IPS-18c (cell line): ENCODE measurements around the gene CHCHD6.

Experiments
- H3K4me3 ChIP-seq: 2 replicates; pipeline ENCODE4 v1.7.0; 2013; ENCODE audit warnings: low read depth, mild to moderate bottlenecking, low read length, moderate library complexity; ENCODE audit not compliant: insufficient read depth
- H3K9me3 ChIP-seq: one replicate; pipeline ENCODE4 v1.6.1; 2013; ENCODE audit warnings: mild to moderate bottlenecking, low read length, moderate library complexity; ENCODE audit not compliant: control insufficient read depth, insufficient read depth

The CHCHD6 gene

DNA sequence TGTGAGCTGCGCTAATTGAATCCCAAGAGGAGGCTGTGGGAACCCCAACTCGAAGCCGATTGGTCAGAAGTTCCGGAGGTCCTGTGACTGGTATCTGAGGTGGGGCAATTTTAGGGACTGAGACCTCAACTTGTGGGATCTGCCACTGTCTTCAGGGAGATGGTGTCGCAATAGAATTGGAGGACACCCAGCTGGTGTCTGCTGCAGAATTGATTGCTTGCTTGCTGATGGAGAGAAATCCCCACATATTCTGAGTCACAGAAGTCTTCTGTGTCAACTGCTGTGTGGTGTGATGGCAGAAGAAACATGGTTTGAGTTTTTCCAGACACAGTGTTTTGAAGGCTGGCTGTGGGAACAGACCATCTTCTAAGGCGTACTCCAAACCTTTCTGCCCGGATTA lies 179.2 kb downstream of the CHCHD6 start:
- Histone ChIP-seq H3K4me3 (no peak overlapping the region), H3K9me3 (no peaks in the 10 kb centered on the region)

DNA sequence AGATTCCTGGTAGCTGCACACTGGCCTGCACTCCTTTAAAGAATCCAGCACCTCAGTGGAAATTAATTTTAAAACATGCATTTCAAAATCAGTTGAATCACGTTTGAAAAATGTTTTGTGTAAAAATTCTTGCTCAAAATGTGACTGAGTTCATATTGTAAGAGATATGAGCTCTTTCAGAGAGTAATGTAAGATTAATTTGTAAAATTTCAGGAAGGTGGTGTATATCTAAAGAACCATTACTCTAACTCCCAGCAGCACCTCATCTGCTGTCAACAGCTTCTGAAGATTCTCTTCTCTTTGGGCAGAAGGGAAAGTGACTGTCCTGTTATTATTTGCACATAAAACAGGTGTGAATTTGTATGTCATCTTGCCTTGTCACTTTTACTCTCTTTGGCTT lies 181.4 kb downstream of the CHCHD6 start:
- Histone ChIP-seq H3K4me3 (no peak overlapping the region), H3K9me3 (no peaks in the 10 kb centered on the region)

DNA sequence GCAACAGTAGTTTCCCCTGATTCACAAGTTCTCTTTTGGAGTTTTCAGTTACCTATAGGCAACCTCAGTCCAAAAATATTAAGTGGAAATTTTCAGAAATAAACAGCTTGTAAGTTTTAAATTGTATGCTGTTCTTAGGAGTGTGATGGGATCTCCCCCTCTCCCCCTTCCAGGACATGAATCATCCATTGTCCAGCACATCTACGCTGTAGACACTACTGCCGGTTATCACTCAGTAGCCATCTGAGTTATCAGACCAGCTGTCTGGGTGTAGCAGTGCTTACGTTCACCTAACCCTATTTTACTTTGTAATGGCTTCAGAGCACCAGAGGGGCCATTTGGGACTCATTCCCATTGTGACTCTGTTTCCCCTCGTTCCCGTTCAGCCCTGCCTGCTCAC lies 182.2 kb downstream of the CHCHD6 start:
- no peaks in the 10 kb centered on the region for H3K9me3 ChIP-seq
- H3K4me3 ChIP-seq: no peak overlapping the region

DNA sequence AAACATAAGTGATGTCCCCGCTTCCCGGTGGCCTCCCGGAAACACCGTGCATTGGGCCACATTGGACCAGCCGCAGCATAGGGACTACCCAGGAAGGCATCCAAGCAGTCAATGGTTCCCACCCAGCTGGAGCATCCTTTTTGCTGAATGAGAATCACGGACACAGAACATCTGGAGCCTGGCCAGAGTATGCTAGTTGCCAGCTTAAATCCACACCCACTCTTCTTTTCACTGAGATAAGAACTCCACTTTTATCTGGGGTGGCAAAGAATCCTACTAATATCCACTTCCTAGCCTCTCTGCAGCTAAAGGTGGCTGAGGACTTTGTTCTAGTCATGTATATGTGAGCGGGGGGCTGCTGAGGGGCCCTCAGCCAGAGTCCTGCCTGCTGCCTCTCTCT lies 183.6 kb downstream of the CHCHD6 start:
- H3K4me3 ChIP-seq: no peak overlapping the region

DNA sequence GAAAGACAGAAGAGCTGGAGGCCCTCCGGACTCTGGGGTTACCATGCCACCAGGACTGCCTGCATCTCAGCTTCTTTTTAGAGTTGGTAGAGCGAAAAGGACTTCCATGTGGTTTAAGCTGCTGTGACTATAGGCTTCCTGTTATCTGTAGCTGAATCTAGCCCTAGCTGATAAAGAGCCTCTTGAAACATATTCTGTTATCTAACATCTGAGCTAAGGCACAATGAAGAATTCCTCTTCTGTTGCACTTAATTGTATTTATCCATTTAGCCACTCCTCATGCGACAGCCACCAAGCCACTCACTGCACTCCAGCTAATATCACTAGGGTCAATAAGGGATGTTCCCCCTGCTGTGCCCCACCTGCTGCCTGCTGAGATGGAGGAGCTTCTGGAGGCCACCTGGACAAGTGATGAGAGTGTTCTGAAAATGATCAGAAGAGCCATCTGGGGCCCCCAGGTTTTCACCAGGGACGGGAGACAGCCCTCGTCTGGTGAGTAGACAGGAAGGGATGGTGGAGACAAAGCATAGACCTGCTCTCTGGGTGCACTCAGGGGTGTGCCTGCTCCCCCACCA lies 184.2 kb downstream of the CHCHD6 start:
- Histone ChIP-seq H3K9me3 (no peaks in the 10 kb centered on the region), H3K4me3 (no peak overlapping the region)

More for the DNA sequence above, 183.6 kb downstream of the CHCHD6 start:
- no peaks in the 10 kb centered on the region for H3K9me3 ChIP-seq

DNA sequence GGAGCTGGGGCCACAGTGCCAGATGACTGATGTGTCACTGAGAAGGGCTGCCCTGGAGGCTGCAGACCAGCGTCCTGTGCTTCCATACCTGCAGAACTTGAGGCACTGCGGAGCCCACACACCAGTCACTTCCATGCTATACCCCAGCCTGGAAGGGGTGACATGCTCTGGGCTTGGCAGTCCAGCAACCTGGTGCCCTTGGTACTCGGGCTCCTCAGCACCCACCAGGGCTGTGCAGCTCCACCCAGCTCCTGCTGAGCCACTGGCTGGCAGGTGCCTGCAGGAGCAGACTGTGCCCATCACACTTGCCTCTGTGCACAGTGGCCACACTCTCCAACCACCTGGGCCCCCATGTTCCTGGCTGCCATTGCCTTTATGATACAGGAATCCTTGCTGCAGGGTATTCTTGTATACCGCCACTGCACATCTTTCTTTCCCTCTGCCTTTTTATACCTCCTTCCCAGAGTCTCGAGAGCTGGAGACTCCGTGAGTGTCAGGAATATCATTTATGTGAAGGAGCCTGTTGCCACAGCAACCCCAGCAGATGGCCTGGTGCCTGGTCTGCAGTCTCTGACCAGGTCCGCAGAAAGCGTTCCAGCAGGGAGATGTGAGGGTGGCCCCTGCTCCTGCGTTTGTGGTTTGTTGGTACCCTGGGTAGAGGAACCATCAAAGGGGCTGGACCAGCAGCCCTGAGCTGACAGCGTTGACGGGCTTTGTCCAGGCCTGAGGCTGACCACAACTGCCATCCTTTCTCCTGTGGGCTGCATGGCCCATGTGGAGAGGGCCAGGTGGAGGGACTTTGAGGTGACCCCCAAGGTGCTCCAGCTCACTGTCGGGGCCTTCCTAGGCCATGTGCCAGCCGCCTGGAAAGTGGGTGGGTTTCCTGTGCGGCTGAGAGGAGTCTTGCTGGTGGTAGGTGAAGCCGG lies 185.5 kb downstream of the CHCHD6 start:
- H3K4me3 ChIP-seq: no peak overlapping the region
- H3K9me3 ChIP-seq: no peaks in the 10 kb centered on the region

DNA sequence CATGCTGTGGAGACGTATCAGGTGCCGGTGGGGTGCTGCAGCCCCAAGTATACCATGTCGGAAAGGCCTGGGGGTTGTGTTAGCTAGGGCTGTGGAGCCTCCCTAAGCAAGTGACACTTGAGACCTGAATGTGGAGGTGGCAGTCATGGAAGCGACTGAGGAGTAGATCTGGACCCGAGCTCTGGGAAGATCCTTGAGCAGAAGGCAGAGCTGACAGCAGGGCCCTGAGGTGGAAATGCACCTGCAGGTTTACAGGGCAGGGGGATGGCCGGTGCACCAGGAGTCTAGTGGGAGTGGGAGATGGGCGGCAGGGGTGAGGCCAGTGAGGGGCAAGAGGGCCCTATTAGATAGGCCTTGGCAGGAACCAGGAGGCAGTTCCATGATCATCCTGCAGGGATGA lies 187.1 kb downstream of the CHCHD6 start:
- Histone ChIP-seq H3K9me3 (no peaks in the 10 kb centered on the region), H3K4me3 (no peak overlapping the region)

DNA sequence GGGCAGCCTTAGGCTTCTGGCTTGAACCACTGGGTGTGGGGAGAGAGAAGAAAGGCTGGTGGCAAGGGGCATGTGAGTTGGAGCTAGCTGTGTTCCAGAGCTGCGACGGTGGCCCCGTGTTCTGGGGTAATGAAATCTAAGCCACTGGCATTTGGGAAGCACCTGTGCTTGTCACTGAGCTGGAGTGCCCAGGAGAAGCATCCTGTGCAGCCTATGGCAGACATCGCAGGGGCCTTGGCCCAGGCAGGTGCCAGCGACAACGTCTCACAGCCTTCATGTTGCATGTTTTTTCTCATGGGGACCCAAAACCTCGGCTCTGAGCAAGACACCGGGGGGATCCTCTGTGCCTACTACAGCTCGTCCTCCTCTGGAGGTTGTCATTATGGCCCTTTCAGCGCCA lies 187.8 kb downstream of the CHCHD6 start:
- Histone ChIP-seq H3K9me3 (no peaks in the 10 kb centered on the region), H3K4me3 (no peak overlapping the region)

DNA sequence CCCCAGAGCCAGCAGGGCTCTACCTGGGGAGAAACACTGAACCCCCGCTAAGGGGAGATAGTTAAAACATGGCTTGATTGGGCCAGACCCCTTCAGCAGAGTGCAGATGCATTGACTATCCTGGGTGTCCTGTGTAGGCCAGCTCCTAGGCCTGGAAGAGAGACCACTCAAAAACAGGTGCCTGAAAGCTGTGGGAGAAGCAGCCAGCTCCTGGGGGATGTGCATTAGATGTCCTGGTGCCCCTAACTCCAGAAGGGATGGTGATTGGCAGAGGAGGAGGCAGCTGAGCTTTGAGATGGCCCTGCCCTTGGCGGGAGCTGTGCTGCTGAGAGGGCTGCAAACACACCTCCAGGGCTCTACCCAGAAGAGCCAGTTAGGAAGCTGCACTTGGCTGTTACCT lies 189.6 kb downstream of the CHCHD6 start:
- Histone ChIP-seq H3K9me3 (no peaks in the 10 kb centered on the region), H3K4me3 (no peak overlapping the region)

DNA sequence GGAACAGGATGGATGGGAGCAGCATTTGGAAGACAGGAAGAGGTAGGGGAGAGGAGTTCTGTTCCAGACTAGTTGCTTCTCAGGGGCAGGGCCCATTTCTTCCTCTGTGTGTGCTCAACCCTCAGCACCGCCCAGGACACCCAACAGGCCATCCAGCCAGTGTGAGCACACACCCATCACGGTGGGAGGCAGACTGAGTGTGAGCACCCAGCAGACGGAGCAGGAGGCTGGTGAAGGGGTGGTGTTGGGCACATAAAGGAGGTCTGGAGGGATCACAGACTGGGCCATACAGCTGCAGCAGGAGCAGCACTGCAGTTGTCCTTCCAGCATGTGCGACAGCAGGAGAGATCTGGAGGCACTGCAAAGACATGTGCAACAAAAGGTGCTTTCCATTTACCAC lies 190.4 kb downstream of the CHCHD6 start:
- no peak overlapping the region for H3K4me3 ChIP-seq
- H3K9me3 ChIP-seq: no peaks in the 10 kb centered on the region

DNA sequence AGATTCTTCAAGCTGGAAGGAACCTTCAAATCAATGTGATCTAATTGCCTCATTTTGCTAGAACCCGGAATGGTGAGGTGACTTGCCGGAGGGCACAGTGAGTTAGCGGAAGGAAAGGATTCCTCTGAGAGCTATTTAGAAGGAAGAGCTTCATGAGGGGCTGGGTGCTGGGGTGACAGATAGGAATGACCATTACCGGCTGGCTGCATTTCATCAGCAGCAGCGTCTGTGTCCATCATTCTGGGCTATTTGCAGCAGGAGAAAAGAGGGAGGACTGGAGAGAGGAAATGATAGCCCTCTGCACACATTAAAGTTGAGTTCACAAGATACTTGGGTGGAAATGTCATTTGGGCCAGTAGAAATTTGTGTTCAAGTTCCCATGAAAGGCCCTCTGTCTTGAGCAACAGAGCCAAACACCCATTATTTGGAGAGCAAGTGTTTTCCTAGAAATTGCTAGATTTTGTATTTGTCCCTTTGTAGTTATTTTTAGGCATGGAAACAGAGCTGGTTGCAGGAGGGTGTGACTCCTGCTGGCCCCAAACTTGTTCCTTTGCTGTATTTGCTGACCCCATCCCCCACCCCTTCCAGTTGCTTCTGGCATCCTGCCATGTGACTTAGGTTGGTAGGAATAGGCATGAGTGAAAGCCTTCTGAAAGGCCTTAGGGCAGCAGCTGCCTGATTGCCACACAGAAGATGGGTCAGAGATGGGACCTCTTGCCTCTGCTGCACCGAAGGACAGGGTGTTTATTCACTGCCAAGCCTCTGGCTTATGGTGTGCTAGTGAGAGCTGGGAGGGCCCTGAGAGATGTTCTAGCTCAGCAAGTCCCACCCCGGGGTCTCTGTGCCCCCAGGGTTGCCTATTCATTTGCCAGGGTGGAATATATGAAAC lies 191.4 kb downstream of the CHCHD6 start:
- H3K9me3 ChIP-seq: no peaks in the 10 kb centered on the region
- H3K4me3 ChIP-seq: no peak overlapping the region

DNA sequence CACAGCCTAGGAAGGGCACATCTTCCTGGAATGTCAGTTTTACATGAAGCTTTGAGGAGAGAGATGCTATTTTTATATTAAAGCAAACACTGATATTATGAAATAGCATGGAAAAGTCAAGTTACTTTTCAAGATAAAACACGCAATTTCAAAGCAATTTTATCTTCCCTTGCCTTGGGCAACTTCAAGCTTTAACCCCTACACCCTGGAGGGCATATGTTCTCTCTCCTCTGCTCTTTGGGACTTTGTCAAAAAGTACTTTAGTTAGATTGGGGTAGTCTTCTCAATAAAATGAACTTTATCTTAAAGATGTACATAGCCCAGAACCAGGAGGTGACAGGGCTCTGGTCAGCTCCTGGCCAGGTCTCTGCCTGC lies 192.0 kb downstream of the CHCHD6 start:
- Histone ChIP-seq H3K9me3 (no peaks in the 10 kb centered on the region), H3K4me3 (no peak overlapping the region)

DNA sequence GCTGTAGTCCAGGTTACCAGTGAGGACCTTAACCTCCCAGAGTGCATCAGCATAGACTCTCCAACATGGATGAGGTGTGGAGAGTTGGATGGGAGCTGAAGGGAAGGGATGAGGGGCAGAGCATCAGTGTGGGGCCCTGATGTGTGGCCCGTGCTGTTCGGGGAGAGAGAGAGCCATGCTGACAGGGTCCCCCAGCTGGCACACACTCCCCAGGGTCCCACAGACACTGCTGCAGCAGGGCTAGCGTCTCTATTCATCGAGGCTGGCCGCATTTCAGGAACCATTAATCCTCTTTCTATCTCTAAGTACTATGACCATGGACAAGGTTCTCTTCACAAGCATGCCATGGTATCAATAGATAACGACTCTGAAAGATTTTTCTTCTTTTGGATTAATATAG lies 192.9 kb downstream of the CHCHD6 start:
- no peaks in the 10 kb centered on the region for H3K9me3 ChIP-seq
- H3K4me3 ChIP-seq: no peak overlapping the region

DNA sequence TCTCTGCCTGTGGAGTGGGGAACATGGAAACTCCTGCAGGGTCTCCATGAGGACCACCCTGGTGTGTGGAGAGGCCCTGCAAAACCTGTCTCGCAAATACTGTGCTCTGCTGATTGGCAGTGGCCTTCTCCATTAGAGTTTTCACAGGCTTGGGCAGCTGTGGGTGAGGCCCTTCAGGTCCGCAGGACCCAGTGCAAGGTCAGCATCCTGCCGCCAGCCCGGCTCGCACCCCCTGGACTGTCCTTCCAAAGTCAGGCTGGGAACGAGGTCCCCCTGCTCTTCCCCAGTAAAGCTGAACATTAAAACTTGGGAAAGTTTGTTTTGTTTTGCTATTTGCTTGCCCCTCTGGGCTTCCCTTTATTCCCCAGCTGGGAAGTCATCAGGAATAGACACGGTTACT lies 193.9 kb downstream of the CHCHD6 start:
- no peak overlapping the region for H3K4me3 ChIP-seq
- no peaks in the 10 kb centered on the region for H3K9me3 ChIP-seq

DNA sequence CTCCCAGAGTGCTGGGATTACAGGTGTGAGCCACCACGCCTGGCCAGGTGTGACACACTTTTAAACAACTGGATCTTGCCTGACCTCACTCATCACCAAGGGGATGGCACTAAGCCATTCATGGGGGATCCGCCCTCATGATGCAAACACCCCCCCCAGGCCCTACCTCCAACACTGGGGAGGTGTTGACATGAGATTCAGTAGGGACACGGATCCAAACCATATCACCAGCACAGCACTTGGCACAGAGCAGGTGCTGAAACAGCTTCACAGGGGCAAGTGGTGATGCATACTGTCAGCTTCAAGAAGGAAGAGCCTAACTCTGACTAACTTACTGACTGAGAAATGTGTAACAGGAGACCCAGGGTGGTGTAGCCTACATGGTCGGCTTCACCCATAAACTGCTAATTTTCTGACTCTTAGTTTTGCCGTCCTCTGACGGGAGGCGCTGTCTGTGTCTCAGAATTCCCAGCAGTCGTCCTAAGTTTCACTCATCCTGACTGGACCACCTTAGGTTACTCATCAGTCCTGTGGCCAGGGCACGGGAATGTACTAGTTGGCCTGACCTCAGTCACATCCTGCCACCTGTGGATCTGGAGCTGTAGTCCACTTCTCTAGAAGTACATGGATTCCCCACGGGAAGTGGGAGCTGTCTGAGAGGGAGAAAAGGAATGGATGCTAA lies 197.0 kb downstream of the CHCHD6 start:
- no peaks in the 10 kb centered on the region for H3K9me3 ChIP-seq

DNA sequence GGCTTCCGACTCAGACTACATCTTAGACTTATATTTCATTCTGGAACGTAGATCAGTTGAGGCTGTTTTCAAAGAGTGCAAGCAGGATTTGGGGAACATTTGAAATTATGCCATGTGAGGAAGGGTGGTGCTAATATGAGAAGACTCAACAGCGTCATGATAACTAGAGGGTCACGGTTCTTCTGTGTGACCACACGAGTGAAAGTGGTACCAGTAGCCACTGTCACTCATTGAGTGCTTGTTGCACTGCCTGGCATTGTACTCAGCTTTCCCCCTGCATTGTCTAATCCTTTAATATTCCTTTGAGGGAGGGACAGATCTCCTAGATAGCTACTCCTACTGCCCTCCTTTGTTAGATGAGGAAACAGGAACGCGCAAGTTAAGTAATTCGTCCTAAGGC lies 197.6 kb downstream of the CHCHD6 start:
- no peaks in the 10 kb centered on the region for H3K9me3 ChIP-seq
- no peak overlapping the region for H3K4me3 ChIP-seq

More for the DNA sequence above, 197.0 kb downstream of the CHCHD6 start:
- H3K4me3 ChIP-seq: no peak overlapping the region

DNA sequence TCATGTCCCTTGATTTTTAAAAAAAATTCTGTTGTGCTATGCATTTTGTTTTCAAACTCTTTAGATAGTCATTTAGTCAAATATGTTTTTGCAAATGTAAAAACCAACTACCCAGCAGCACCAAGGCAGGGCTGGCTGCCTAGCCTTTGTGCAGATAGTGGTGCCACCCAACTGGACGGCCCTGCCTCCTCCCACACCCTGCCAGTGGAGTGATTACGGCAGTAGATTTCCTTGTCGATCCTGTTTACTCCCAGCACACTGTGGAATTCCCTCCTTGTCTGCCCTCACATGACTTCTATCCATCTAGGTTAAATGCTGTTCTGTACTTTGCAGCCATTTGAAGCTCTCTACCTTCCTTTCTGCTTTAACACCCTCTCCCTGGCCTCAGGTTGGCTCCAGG lies 199.5 kb downstream of the CHCHD6 start:
- no peak overlapping the region for H3K4me3 ChIP-seq
- no peaks in the 10 kb centered on the region for H3K9me3 ChIP-seq
